Gastroesophageal sphincter (tissue), 3 donors: Measurements from ENCODE around the gene NAE1.
"Not testable (repeated sequence)": the region's sequence is repeated elsewhere in the genome, so short reads cannot be mapped to it uniquely, and the experiment has no call there.

ENCODE experiments used
- POLR2A ChIP-seq, 2 donors: fragments of 450-650 bp; IDR thresholded peaks; one replicate each; pipeline ENCODE4 v1.6.1; 2017; ENCODE audit warnings: antibody characterized with exemption in 2 of 2, mild to moderate bottlenecking in 2 of 2, moderate library complexity in 1 of 2
- TF ChIP-seq, protein P1 (sequence below), 4 experiments: fragments of 200-600 bp in 2 of 4; fragments of 450-650 bp in 2 of 4; sonication (generic) in 1 of 4; IDR thresholded peaks; one replicate each; pipeline ENCODE4 v1.5.1; 2017 to 2019; ENCODE audit warnings: antibody characterized with exemption in 4 of 4, mild to moderate bottlenecking in 2 of 4, moderate library complexity in 2 of 4

DNA sequence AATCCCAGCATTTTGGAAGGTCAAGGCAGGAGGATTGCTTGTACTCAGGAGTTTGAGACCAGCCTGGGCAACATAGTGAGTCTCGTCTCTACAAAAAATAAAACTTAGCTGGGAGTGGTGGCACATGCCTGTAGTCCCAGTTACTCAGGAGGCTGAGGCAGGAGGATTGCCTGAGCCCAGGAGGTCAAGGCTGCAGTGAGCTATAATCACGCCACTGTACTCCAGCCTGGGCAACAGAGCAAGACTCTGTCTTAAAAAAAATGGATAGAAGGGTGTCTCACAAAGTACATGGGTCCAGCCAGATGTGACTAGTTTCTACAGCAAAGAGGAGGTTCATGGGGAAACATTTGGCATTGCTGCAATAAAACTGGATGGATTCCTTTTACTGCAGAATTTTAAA, 40.6 kb upstream of the NAE1 start:
- TF ChIP-seq, protein P1, sequence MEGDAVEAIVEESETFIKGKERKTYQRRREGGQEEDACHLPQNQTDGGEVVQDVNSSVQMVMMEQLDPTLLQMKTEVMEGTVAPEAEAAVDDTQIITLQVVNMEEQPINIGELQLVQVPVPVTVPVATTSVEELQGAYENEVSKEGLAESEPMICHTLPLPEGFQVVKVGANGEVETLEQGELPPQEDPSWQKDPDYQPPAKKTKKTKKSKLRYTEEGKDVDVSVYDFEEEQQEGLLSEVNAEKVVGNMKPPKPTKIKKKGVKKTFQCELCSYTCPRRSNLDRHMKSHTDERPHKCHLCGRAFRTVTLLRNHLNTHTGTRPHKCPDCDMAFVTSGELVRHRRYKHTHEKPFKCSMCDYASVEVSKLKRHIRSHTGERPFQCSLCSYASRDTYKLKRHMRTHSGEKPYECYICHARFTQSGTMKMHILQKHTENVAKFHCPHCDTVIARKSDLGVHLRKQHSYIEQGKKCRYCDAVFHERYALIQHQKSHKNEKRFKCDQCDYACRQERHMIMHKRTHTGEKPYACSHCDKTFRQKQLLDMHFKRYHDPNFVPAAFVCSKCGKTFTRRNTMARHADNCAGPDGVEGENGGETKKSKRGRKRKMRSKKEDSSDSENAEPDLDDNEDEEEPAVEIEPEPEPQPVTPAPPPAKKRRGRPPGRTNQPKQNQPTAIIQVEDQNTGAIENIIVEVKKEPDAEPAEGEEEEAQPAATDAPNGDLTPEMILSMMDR (IDR thresholded peaks at IDR 0.05): not testable (repeated sequence)
- TF ChIP-seq POLR2A (IDR thresholded peaks at IDR 0.05): not testable (repeated sequence)
